ENCODE results near the gene SBF2. TPM values are rescaled to one million over a fixed set of nuclear protein-coding genes. Genes with fewer than 3 reads are reported as not detected.

Gene SBF2
- total and polyA plus RNA-seq, 2 of the 13 experiments (the other 11 are each of a cell fraction or from before 2014, with no cell fraction given) = 24.0 to 45.8 TPM

DNA sequence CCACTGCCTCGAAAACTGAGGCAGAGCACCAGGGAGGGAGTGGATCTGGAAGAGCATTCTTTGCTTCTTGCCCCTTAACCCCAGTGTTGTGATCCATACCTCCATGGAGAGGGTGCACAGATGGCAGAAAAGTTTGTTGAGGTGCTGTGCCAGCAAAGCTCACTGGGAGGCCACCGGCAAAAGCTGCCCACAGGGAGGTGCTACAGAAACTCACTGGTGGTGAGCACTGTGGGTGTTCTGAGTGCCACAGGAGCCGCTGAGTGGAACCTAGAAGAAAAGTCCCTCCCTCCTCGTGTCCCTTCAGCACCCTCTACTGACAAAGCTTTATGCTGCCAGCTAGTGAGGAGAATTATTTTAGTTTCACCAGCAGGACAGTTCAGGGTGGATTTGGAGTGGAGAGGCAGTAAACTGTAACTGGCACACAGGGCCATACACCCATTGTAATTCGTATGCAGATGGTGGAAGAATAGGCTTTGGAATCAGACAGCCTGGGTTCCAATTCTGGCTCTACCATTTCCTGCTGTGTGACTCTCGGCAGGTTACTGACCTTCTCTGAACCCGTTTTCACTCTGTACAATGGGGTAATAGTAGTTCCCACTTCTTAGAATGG lies 545.6 kb downstream of the SBF2 start (continued):
- TF ChIP-seq, protein P1, sequence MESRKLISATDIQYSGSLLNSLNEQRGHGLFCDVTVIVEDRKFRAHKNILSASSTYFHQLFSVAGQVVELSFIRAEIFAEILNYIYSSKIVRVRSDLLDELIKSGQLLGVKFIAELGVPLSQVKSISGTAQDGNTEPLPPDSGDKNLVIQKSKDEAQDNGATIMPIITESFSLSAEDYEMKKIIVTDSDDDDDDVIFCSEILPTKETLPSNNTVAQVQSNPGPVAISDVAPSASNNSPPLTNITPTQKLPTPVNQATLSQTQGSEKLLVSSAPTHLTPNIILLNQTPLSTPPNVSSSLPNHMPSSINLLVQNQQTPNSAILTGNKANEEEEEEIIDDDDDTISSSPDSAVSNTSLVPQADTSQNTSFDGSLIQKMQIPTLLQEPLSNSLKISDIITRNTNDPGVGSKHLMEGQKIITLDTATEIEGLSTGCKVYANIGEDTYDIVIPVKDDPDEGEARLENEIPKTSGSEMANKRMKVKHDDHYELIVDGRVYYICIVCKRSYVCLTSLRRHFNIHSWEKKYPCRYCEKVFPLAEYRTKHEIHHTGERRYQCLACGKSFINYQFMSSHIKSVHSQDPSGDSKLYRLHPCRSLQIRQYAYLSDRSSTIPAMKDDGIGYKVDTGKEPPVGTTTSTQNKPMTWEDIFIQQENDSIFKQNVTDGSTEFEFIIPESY (CRISPR knock-in tag; IDR thresholded peaks at IDR 0.05) = 0 out of 2 replicates have a peak, but pooled peaks have one; percentile 41
- TF ChIP-seq ETV6 (CRISPR knock-in tag; conservative IDR thresholded peaks at IDR 0.05) = no peak
- no peak for TF ChIP-seq ATF4 (CRISPR knock-in tag; IDR thresholded peaks at IDR 0.05)
- TF ChIP-seq SAFB2 (CRISPR knock-in tag; IDR thresholded peaks at IDR 0.05; ENCODE audit: borderline replicate concordance, low read depth) = no peak
- TF ChIP-seq HOXA3 (CRISPR knock-in tag; IDR thresholded peaks at IDR 0.05) = no peak
- TF ChIP-seq, protein P2, sequence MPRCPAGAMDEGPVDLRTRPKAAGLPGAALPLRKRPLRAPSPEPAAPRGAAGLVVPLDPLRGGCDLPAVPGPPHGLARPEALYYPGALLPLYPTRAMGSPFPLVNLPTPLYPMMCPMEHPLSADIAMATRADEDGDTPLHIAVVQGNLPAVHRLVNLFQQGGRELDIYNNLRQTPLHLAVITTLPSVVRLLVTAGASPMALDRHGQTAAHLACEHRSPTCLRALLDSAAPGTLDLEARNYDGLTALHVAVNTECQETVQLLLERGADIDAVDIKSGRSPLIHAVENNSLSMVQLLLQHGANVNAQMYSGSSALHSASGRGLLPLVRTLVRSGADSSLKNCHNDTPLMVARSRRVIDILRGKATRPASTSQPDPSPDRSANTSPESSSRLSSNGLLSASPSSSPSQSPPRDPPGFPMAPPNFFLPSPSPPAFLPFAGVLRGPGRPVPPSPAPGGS (CRISPR knock-in tag; IDR thresholded peaks at IDR 0.05) = no peak
- no peak for TF ChIP-seq ZNF280B (CRISPR knock-in tag; IDR thresholded peaks at IDR 0.05; ENCODE audit: borderline replicate concordance)
- no peak for TF ChIP-seq HMG20B (CRISPR knock-in tag; conservative IDR thresholded peaks at IDR 0.05)
- TF ChIP-seq ZNF24 (IDR thresholded peaks at IDR 0.05) = no peak
- no peak for TF ChIP-seq ZSCAN31 (CRISPR knock-in tag; IDR thresholded peaks at IDR 0.05; ENCODE audit: low read depth)
- no peak for TF ChIP-seq ZNF337 (CRISPR knock-in tag; IDR thresholded peaks at IDR 0.05; ENCODE audit: borderline replicate concordance, low read depth)
- 0 out of 2 replicates have a peak, but pooled peaks have one; percentile 25 for TF ChIP-seq ZNF501 (CRISPR knock-in tag; IDR thresholded peaks at IDR 0.05)
- TF ChIP-seq, protein P3, sequence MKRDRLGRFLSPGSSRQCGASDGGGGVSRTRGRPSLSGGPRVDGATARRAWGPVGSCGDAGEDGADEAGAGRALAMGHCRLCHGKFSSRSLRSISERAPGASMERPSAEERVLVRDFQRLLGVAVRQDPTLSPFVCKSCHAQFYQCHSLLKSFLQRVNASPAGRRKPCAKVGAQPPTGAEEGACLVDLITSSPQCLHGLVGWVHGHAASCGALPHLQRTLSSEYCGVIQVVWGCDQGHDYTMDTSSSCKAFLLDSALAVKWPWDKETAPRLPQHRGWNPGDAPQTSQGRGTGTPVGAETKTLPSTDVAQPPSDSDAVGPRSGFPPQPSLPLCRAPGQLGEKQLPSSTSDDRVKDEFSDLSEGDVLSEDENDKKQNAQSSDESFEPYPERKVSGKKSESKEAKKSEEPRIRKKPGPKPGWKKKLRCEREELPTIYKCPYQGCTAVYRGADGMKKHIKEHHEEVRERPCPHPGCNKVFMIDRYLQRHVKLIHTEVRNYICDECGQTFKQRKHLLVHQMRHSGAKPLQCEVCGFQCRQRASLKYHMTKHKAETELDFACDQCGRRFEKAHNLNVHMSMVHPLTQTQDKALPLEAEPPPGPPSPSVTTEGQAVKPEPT (CRISPR knock-in tag; IDR thresholded peaks at IDR 0.05; ENCODE audit: low read depth) = no peak
- no peak for TF ChIP-seq ZNF850 (CRISPR knock-in tag; conservative IDR thresholded peaks at IDR 0.05)
- TF ChIP-seq, protein P4, sequence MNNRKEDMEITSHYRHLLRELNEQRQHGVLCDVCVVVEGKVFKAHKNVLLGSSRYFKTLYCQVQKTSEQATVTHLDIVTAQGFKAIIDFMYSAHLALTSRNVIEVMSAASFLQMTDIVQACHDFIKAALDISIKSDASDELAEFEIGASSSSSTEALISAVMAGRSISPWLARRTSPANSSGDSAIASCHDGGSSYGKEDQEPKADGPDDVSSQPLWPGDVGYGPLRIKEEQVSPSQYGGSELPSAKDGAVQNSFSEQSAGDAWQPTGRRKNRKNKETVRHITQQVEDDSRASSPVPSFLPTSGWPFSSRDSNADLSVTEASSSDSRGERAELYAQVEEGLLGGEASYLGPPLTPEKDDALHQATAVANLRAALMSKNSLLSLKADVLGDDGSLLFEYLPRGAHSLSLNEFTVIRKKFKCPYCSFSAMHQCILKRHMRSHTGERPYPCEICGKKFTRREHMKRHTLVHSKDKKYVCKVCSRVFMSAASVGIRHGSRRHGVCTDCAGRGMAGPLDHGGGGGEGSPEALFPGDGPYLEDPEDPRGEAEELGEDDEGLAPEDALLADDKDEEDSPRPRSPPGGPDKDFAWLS (CRISPR knock-in tag; IDR thresholded peaks at IDR 0.05; ENCODE audit: borderline replicate concordance) = no peak
- no peak for TF ChIP-seq MZF1 (CRISPR knock-in tag; IDR thresholded peaks at IDR 0.05; ENCODE audit: borderline replicate concordance)
- peak; percentile 73 for TF ChIP-seq SMC3 (IDR thresholded peaks at IDR 0.05; ENCODE audit: low read length)
- TF ChIP-seq ZBTB25 (CRISPR knock-in tag; IDR thresholded peaks at IDR 0.05) = no peak
